ENCODE measurements around the gene ZNF394. TPM values are rescaled to one million over a fixed set of nuclear protein-coding genes. Genes with fewer than 3 reads are reported as not detected.

Gene ZNF394
- polyA plus RNA-seq, 2 donors, result 15.2 to 19.8 TPM

DNA sequence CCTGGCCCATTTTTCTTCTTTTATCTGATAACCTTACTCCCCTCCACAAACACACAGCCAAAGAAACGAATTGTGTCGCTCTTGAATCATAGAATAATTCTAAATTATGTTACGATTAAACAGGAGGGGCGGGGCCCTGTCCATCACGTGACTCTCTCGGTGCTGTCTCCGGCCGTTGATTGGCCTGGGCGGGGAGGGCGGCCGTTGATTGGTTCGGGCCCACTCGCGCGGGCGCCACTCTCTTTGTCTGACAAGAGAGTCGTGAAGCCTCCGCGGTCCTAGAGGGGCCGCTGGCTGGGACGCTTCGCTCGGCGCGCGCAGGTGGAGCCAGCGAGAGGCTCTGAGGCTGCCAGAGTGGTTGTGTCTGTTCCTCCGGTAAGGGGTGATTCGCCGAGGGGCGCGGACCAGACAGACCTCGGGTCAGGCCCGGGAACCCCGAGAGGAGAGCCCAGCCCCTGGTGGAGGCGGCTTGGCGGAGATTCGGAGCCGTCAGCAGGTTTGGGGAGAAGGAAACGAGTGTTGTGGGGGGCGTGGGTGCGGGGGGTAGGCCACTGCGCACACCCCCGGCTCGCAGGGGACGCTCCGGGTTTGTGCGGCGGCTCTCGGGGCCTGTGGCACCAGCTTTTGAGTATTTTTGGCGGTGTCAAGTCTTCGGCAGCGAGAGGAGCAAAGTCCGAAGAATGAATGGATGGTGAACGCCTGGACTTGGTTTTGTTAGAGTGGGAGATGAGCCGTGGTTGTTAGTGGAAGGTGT, 27.3 kb downstream of the ZNF394 start, which contains the start of gene ZNF789:
ZNF789 (plus strand) TSS at position 330 of the 754 bp plus-strand sequence. CDS start 3,567 bp downstream, outside the sequence.
- WGBS, 2 donors, result 0% methylated on average over 55 to 56 of the region's 56 CpGs
- H3K4me3 ChIP-seq (ENCODE audit: low read depth in 1 of 2, low read length in 2 of 2), result peak within 1 kb of the TSS; percentile 78 to 87
- peak within 1 kb of the TSS; percentile 74 to 87 for H3K27ac ChIP-seq (ENCODE audit: low read depth in 2 of 2, low read length in 1 of 2)
- no peaks in the 10 kb centered on the region for H3K9me3 ChIP-seq (ENCODE audit: control insufficient read depth in 2 of 2, insufficient read depth in 1 of 2, low read depth in 1 of 2, low read length in 1 of 2)
- H3K4me1 ChIP-seq (ENCODE audit: control insufficient read depth in 2 of 2, insufficient read depth in 2 of 2, low read length in 1 of 2), result peaks cover 0 to 5% of the 10 kb centered on the region in 2 donors
- no peaks in the 10 kb centered on the region for H3K27me3 ChIP-seq (ENCODE audit: control insufficient read depth in 1 of 2, insufficient read depth in 2 of 2, low read length in 2 of 2)
- H3K36me3 ChIP-seq (ENCODE audit: control insufficient read depth in 2 of 2, insufficient read depth in 2 of 2, low read length in 1 of 2), result peaks cover 0 to 4% of the 10 kb centered on the region in 2 donors

DNA sequence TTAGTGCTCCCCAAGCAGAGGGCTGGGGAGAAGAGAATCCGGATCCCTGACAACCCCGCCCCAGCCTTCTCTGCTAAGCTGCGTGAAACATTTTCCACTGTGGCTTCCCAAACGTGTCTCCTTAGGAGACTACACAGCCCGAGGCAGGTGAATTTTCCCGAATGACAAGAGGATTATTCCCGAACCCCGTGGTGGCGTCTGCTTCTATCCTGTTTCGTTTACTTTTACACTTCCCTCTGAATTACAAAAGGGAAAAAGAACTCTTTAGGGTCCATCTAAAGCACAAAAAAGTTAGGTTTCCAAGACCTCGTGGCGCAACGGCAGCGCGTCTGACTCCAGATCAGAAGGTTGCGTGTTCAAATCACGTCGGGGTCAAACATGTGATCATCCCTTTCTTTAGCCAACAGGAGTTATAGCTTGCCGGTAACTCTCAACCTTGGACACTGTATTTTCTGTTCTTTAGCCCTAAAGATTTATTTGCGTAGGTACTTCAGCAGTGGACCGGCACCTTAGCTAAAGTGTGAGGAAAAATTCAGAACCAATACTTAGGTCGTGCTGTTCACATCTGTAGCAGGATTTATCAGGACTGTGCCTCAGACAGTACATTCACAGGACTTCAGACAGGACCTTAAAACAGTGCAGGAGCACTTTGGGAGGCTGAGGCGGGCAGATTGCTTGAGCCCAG, 30.6 kb downstream of the ZNF394 start:
- Histone ChIP-seq H3K27me3 (ENCODE audit: control insufficient read depth in 1 of 2, insufficient read depth in 2 of 2, low read length in 2 of 2) (no peaks in the 10 kb centered on the region), H3K9me3 (ENCODE audit: control insufficient read depth in 2 of 2, insufficient read depth in 1 of 2, low read depth in 1 of 2, low read length in 1 of 2) (no peaks in the 10 kb centered on the region), H3K4me1 (ENCODE audit: control insufficient read depth in 2 of 2, insufficient read depth in 2 of 2, low read length in 1 of 2) (peaks cover 0 to 5% of the 10 kb centered on the region in 2 donors), H3K4me3 (ENCODE audit: low read depth in 1 of 2, low read length in 2 of 2) (no peak overlapping the region), H3K27ac (ENCODE audit: low read depth in 2 of 2, low read length in 1 of 2) (no peak overlapping the region), H3K36me3 (ENCODE audit: control insufficient read depth in 2 of 2, insufficient read depth in 2 of 2, low read length in 1 of 2) (no peaks in the 10 kb centered on the region)
- WGBS, 2 donors, result 36 to 45% methylated on average over 23 of the region's 23 CpGs

DNA sequence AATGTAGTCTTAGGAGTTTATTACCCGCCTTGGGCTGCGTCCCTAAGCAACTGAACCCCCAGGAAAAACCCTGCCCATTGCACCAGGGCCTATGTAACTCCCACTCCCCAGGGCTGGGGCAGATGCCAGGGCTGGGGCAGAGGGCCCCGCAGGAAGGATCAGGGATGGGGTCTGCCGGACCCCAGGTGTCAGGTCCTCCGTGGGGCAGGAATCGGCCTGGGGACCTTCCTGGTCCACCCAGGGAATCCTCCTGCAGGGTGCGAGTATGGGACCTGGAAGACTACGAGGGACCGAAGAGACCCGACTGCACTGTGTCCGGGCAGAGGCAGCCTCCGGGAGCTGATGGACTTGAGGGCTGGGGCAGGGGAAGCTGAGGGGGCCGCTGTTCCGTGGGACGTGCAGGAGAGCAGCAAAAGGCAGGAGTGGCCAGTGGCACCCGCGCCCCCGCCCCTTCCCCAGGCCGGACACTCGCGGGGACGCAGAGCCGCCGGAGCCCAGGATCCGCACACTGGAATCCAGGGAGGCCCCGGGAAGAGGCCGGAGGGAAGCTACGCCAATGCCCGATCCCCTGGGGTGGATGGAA, 31.7 kb downstream of the ZNF394 start:
- no peak overlapping the region for H3K4me3 ChIP-seq (ENCODE audit: low read depth in 1 of 2, low read length in 2 of 2)
- H3K27me3 ChIP-seq (ENCODE audit: control insufficient read depth in 1 of 2, insufficient read depth in 2 of 2, low read length in 2 of 2), result no peaks in the 10 kb centered on the region
- no peaks in the 10 kb centered on the region for H3K9me3 ChIP-seq (ENCODE audit: control insufficient read depth in 2 of 2, insufficient read depth in 1 of 2, low read depth in 1 of 2, low read length in 1 of 2)
- no peak overlapping the region for H3K27ac ChIP-seq (ENCODE audit: low read depth in 2 of 2, low read length in 1 of 2)
- peaks cover 0 to 3% of the 10 kb centered on the region in 2 donors for H3K4me1 ChIP-seq (ENCODE audit: control insufficient read depth in 2 of 2, insufficient read depth in 2 of 2, low read length in 1 of 2)
- peaks cover 0 to 3% of the 10 kb centered on the region in 2 donors for H3K36me3 ChIP-seq (ENCODE audit: control insufficient read depth in 2 of 2, insufficient read depth in 2 of 2, low read length in 1 of 2)
- WGBS, 2 donors, result 87 to 88% methylated on average over 29 of the region's 29 CpGs

DNA sequence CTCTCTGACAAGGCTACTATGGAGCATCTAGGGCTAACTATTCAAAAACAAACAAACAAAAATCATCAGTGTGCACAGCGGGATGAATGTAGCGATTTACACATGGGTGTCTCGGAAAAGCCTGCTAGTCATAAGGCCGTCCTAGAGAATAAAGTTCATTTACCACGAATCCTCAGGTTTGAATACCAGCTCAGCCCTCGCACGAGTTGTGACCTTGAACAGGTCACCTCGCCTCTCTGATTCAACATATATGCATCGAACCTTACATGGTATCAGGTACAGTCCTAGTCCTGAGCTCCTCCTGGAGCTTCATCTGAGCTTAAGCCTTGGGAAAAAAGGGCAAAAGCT, 34.7 kb downstream of the ZNF394 start:
- H3K4me3 ChIP-seq (ENCODE audit: low read depth in 1 of 2, low read length in 2 of 2), result peak overlapping the region; percentile 85 to 92
- H3K4me1 ChIP-seq (ENCODE audit: control insufficient read depth in 2 of 2, insufficient read depth in 2 of 2, low read length in 1 of 2), result peaks cover 2 to 3% of the 10 kb centered on the region in 2 donors
- WGBS, 2 donors, result 4% methylated on average over 9 of the region's 9 CpGs
- peak overlapping the region; percentile 76 to 94 for H3K27ac ChIP-seq (ENCODE audit: low read depth in 2 of 2, low read length in 1 of 2)
- no peaks in the 10 kb centered on the region for H3K9me3 ChIP-seq (ENCODE audit: control insufficient read depth in 2 of 2, insufficient read depth in 1 of 2, low read depth in 1 of 2, low read length in 1 of 2)
- H3K27me3 ChIP-seq (ENCODE audit: control insufficient read depth in 1 of 2, insufficient read depth in 2 of 2, low read length in 2 of 2), result no peaks in the 10 kb centered on the region
- H3K36me3 ChIP-seq (ENCODE audit: control insufficient read depth in 2 of 2, insufficient read depth in 2 of 2, low read length in 1 of 2), result peaks cover 3 to 4% of the 10 kb centered on the region in 2 donors

DNA sequence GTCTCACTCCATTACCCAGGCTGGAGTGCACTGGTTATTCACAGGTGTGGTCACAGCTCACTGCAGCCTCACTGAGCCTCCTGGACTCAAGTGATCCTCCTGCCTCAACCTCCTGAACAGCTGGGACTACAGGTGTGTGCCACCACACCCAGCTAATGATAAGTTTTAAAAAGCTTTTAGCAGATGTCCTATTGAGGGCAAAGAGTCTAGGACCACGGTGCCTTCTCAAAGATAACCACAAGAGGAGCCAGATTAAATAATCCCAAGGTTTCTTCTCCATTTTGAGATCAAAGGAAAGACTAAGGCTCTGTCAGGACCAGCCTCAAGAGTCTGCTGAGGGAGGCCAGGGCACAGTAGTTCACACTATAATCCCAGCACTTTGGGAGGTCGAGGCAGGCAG, 38.9 kb downstream of the ZNF394 start:
- peaks cover 16 to 27% of the 10 kb centered on the region in 2 donors for H3K36me3 ChIP-seq (ENCODE audit: control insufficient read depth in 2 of 2, insufficient read depth in 2 of 2, low read length in 1 of 2)
- H3K27ac ChIP-seq (ENCODE audit: low read depth in 2 of 2, low read length in 1 of 2), result no peak overlapping the region
- H3K27me3 ChIP-seq (ENCODE audit: control insufficient read depth in 1 of 2, insufficient read depth in 2 of 2, low read length in 2 of 2), result no peaks in the 10 kb centered on the region
- H3K4me3 ChIP-seq (ENCODE audit: low read depth in 1 of 2, low read length in 2 of 2), result no peak overlapping the region
- no peaks in the 10 kb centered on the region for H3K9me3 ChIP-seq (ENCODE audit: control insufficient read depth in 2 of 2, insufficient read depth in 1 of 2, low read depth in 1 of 2, low read length in 1 of 2)
- H3K4me1 ChIP-seq (ENCODE audit: control insufficient read depth in 2 of 2, insufficient read depth in 2 of 2, low read length in 1 of 2), result peaks cover 2% of the 10 kb centered on the region in 2 donors
- WGBS, 2 donors, result 91 to 93% methylated on average over 2 of the region's 2 CpGs

DNA sequence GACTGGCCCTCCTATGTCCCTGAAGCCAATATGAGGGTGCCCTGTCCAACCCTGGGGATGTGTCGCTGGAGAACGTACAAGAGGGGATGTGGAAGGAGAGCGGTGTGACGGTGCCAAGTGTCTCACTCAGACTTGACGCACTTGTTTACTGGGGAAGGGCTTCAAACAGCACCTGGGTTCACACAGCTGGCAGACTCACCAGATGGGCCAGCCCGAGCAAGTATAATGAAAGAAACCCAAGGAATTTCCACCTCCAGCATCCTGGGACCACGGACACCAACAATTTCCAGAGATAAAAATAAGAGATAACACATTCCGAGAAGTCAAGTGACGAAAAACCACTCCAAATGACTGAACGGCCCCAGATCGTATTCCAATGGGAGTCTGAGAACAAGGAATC, 39.4 kb downstream of the ZNF394 start:
- H3K27ac ChIP-seq (ENCODE audit: low read depth in 2 of 2, low read length in 1 of 2), result no peak overlapping the region
- H3K9me3 ChIP-seq (ENCODE audit: control insufficient read depth in 2 of 2, insufficient read depth in 1 of 2, low read depth in 1 of 2, low read length in 1 of 2), result no peaks in the 10 kb centered on the region
- H3K4me3 ChIP-seq (ENCODE audit: low read depth in 1 of 2, low read length in 2 of 2), result no peak overlapping the region
- 62 to 76% methylated on average over 11 of the region's 11 CpGs for WGBS, 2 donors
- peaks cover 2% of the 10 kb centered on the region in 2 donors for H3K4me1 ChIP-seq (ENCODE audit: control insufficient read depth in 2 of 2, insufficient read depth in 2 of 2, low read length in 1 of 2)
- no peaks in the 10 kb centered on the region for H3K27me3 ChIP-seq (ENCODE audit: control insufficient read depth in 1 of 2, insufficient read depth in 2 of 2, low read length in 2 of 2)
- peaks cover 16 to 32% of the 10 kb centered on the region in 2 donors for H3K36me3 ChIP-seq (ENCODE audit: control insufficient read depth in 2 of 2, insufficient read depth in 2 of 2, low read length in 1 of 2)

DNA sequence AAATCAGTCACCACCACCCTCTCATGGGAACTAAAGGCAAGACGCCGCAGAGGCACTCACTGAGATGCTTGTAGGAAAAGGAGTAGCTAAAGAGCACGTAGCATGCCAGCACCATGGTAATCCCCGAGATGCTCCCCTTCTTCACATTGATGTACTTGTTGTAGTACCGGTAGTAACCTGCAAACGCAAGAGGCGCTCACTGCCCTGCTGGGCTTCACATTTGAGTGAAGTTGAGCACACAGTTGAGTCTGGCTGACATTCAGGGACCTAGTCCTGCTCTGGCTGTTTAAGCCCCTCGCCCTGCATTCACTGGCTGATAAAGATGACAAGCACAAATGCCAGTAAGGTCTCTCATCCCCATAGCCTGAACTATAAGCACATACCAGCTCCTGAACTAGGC, 41.0 kb downstream of the ZNF394 start:
- Histone ChIP-seq H3K4me3 (ENCODE audit: low read depth in 1 of 2, low read length in 2 of 2) (no peak overlapping the region), H3K4me1 (ENCODE audit: control insufficient read depth in 2 of 2, insufficient read depth in 2 of 2, low read length in 1 of 2) (peaks cover 2% of the 10 kb centered on the region in 2 donors), H3K27me3 (ENCODE audit: control insufficient read depth in 1 of 2, insufficient read depth in 2 of 2, low read length in 2 of 2) (no peaks in the 10 kb centered on the region), H3K36me3 (ENCODE audit: control insufficient read depth in 2 of 2, insufficient read depth in 2 of 2, low read length in 1 of 2) (peaks cover 23 to 40% of the 10 kb centered on the region in 2 donors), H3K9me3 (ENCODE audit: control insufficient read depth in 2 of 2, insufficient read depth in 1 of 2, low read depth in 1 of 2, low read length in 1 of 2) (no peaks in the 10 kb centered on the region), H3K27ac (ENCODE audit: low read depth in 2 of 2, low read length in 1 of 2) (no peak overlapping the region)
- WGBS, 2 donors, result 90 to 91% methylated on average over 8 of the region's 8 CpGs

DNA sequence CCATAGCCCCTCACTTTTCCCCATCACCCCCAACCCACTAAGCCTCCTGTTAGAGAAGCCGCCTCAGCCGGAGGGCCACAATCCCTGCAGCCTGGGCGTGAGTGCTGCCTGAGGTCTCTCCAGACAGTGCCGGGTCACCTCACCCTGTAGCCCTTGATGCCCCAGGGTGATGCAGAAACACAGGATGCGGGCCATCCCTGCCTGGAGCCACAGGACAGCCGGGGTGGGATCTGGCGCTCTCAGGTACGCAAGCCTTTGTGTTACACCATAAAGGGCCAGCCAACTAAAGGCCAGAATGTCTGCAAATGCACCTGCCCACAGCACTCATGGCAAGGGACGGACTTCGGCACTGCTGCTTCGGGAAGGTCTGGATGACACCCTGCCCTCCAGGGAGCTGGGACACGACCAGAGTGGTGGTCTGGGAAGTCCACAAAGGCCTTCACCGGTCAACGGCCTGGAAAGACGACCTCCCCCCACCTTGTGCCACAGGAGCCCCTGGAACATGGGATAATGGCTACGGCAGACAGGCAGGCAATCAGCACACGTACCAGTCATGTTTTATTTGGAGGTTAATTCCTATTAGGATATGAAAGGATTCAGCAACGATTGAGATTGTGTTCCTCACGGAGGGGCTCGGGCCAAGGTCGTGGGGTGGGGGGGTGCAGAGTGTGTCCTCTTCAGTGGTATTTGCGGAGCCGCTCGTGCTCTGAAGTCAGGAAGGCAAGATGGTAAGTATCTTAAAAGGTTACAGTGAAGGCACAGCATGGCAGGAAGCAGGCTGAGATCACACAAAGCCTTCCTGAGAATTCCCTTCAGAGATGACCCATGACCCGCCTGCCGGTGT, 42.2 kb downstream of the ZNF394 start:
- H3K27ac ChIP-seq (ENCODE audit: low read depth in 2 of 2, low read length in 1 of 2), result no peak overlapping the region
- 80 to 84% methylated on average over 26 of the region's 26 CpGs for WGBS, 2 donors
- no peak overlapping the region for H3K4me3 ChIP-seq (ENCODE audit: low read depth in 1 of 2, low read length in 2 of 2)
- H3K27me3 ChIP-seq (ENCODE audit: control insufficient read depth in 1 of 2, insufficient read depth in 2 of 2, low read length in 2 of 2), result no peaks in the 10 kb centered on the region
- H3K36me3 ChIP-seq (ENCODE audit: control insufficient read depth in 2 of 2, insufficient read depth in 2 of 2, low read length in 1 of 2), result peaks cover 21 to 46% of the 10 kb centered on the region in 2 donors
- H3K4me1 ChIP-seq (ENCODE audit: control insufficient read depth in 2 of 2, insufficient read depth in 2 of 2, low read length in 1 of 2), result peaks cover 5 to 8% of the 10 kb centered on the region in 2 donors
- H3K9me3 ChIP-seq (ENCODE audit: control insufficient read depth in 2 of 2, insufficient read depth in 1 of 2, low read depth in 1 of 2, low read length in 1 of 2), result no peaks in the 10 kb centered on the region

DNA sequence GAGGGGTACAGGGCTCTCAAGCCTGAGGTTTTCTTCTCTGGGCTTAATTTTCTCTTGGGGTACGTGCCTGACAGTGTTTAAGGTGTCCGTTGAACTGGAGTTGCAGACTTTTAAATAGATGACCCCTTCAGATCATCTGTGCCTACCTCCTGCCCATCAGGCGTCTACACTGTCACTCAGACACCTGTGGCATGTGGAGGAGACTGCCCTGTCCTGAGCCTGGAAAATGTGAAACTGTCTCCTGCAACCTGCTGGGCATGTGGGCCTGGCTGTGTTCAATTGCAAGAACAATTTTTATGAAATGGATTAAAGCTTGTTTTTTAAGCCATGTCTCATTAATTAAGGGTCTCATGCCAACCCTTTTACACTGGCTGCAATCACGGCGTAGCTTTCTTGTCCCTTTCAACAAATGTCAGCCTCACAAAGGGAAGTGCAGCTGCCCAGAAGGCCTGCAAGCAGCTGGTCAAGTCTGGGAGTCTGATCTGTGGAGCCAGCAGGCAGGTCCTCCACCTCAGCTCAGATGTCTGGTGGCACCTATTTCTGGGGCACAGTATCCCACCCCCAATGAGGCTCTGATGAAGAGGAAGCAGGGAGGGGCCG, 42.9 kb downstream of the ZNF394 start:
- Histone ChIP-seq H3K36me3 (ENCODE audit: control insufficient read depth in 2 of 2, insufficient read depth in 2 of 2, low read length in 1 of 2) (peaks cover 21 to 53% of the 10 kb centered on the region in 2 donors), H3K4me3 (ENCODE audit: low read depth in 1 of 2, low read length in 2 of 2) (no peak overlapping the region), H3K27ac (ENCODE audit: low read depth in 2 of 2, low read length in 1 of 2) (no peak overlapping the region), H3K9me3 (ENCODE audit: control insufficient read depth in 2 of 2, insufficient read depth in 1 of 2, low read depth in 1 of 2, low read length in 1 of 2) (no peaks in the 10 kb centered on the region), H3K27me3 (ENCODE audit: control insufficient read depth in 1 of 2, insufficient read depth in 2 of 2, low read length in 2 of 2) (no peaks in the 10 kb centered on the region), H3K4me1 (ENCODE audit: control insufficient read depth in 2 of 2, insufficient read depth in 2 of 2, low read length in 1 of 2) (peaks cover 5 to 15% of the 10 kb centered on the region in 2 donors)
- 80 to 82% methylated on average over 6 of the region's 6 CpGs for WGBS, 2 donors
